Left lung (tissue), 10 donors: ENCODE results near the gene EPHA2. TPM values are rescaled to one million over a fixed set of nuclear protein-coding genes. Genes with fewer than 3 reads are reported as not detected.

ENCODE experiments used
- ATAC-seq: fragments of 200-7000 bp; cut with Tn5 transposase; one replicate; pipeline ENCODE4 v1.9.1; 2020; ENCODE audit warnings: moderate library complexity
- DNase-seq, 4 donors: peaks; one replicate each; pipeline ENCODE4 v3.0.0-alpha.2; 2013 to 2020
- H3K27ac ChIP-seq, 2 donors: fragments of 200-600 bp; sonication (generic) in 1 of 2; one replicate each; pipeline versions ENCODE4 v1.5.0 to v1.8.0; 2020 to 2021
- H3K27me3 ChIP-seq, 2 donors: fragments of 200-600 bp; sonication (generic) in 1 of 2; one replicate each; pipeline versions ENCODE4 v1.5.0 to v1.8.0; 2020 to 2021
- H3K36me3 ChIP-seq, 2 donors: fragments of 200-600 bp; sonication (generic) in 1 of 2; one replicate each; pipeline versions ENCODE4 v1.5.0 to v1.8.0; 2020 to 2021
- H3K4me1 ChIP-seq, 2 donors: fragments of 200-600 bp; one replicate each; pipeline ENCODE4 v1.8.0; 2021
- H3K4me3 ChIP-seq, 2 donors: fragments of 200-600 bp; sonication (generic) in 1 of 2; one replicate each; pipeline versions ENCODE4 v1.5.0 to v1.8.0; 2020 to 2021; ENCODE audit warnings: mild to moderate bottlenecking in 1 of 2
- H3K9me3 ChIP-seq, 2 donors: fragments of 200-600 bp; sonication (generic) in 1 of 2; one replicate each; pipeline versions ENCODE4 v1.5.0 to v1.8.0; 2020 to 2021
- intact Hi-C, 2 donors: fragments of 100-400 bp; cut with DNase I; formaldehyde crosslinking; loops; one replicate each; pipeline versions ENCODE4 v1.11.2 to v1.14.2; 2022
- polyA plus RNA-seq, 6 donors: library from polyadenylated mRNA; unstranded; fragments of 120-200 nt; gene quantifications; one replicate each; pipeline ENCODE4 v1.2.1, GENCODE V29; 2013; ENCODE audit not compliant: insufficient read length in 6 of 6
- total RNA-seq, 2 donors: library from RNA; stranded (reverse); fragmentation: NEBNext Ultra II Directional; extraction: Animal tissue kit (Norgen Biotek cat#: 25700); gene quantifications; one replicate each; pipeline ENCODE4 v1.2.1, GENCODE V29; 2021
- TF ChIP-seq, protein P1 (sequence below), 2 donors: fragments of 200-600 bp; sonication (generic) in 1 of 2; IDR thresholded peaks; one replicate each; pipeline versions ENCODE4 v1.5.0 to v1.8.0; 2021; ENCODE audit warnings: antibody characterized with exemption in 2 of 2
- donor health status: DM: no; HTN: yes; CAD: no.
- donor health status: DM: no; HTN: no; CAD: no.

EPHA2 gene
- total and polyA plus RNA-seq, 8 donors: 12.6 to 62.6 (median 33.9) TPM

DNA sequence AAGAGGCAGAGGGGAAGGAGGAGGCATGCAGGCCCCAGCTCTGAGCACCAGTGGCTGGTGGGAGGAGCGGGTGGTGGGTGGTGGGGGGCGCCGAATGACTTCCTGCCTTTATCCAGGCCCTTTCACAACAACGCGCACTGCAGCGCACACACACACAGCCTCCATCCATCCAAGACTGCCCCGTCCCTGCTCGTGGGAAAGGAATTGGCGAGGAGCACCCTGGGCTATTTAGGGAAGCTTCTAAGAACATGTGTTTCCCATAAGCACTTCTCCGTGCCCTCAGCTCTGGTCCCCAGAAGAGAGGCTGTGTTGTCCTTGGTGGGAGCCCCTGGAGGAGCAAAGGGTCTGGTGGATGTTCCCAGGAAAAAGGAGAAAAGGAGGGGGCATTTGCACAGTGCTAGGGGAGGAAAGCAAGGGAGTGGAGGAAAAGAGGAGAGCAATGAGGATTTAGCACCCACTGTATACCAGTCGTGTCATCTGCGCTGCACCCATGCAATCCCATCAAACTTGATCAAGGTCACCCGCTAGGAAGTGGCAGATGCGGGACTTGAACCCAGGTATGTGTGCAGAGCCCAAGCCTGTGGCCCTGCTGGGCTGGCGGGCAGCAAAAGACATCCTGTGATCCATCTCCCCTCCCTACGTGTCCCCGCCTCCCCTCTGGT, 28.1 kb downstream of the EPHA2 start:
- no peaks in the 10 kb centered on the region for H3K9me3 ChIP-seq
- no peaks in the 10 kb centered on the region for H3K27me3 ChIP-seq
- peaks cover 9 to 12% of the 10 kb centered on the region in 2 donors for H3K4me1 ChIP-seq
- DNase-seq: peak in 1 of 4 donors; percentile 42
- H3K36me3 ChIP-seq: peaks cover 0 to 71% of the 10 kb centered on the region in 2 donors
- no peak for ATAC-seq
- TF ChIP-seq, protein P1, sequence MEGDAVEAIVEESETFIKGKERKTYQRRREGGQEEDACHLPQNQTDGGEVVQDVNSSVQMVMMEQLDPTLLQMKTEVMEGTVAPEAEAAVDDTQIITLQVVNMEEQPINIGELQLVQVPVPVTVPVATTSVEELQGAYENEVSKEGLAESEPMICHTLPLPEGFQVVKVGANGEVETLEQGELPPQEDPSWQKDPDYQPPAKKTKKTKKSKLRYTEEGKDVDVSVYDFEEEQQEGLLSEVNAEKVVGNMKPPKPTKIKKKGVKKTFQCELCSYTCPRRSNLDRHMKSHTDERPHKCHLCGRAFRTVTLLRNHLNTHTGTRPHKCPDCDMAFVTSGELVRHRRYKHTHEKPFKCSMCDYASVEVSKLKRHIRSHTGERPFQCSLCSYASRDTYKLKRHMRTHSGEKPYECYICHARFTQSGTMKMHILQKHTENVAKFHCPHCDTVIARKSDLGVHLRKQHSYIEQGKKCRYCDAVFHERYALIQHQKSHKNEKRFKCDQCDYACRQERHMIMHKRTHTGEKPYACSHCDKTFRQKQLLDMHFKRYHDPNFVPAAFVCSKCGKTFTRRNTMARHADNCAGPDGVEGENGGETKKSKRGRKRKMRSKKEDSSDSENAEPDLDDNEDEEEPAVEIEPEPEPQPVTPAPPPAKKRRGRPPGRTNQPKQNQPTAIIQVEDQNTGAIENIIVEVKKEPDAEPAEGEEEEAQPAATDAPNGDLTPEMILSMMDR (IDR thresholded peaks at IDR 0.05): no peak
- H3K4me3 ChIP-seq: no peak overlapping the region
- intact Hi-C loops: no loop called here
- H3K27ac ChIP-seq: no peak overlapping the region

GRCh38 chr1:16126743-16127515, 28.9 kb downstream of the EPHA2 start:
- H3K9me3 ChIP-seq: no peaks in the 10 kb centered on the region
- DNase-seq (peak in 1 of 4 donors; percentile 25), ATAC-seq (no peak)
- no peak overlapping the region for H3K27ac ChIP-seq
- intact Hi-C loops: no loop called here
- no peak overlapping the region for H3K4me3 ChIP-seq
- H3K4me1 ChIP-seq: peaks cover 18 to 21% of the 10 kb centered on the region in 2 donors
- peaks cover 0 to 67% of the 10 kb centered on the region in 2 donors for H3K36me3 ChIP-seq
- no peaks in the 10 kb centered on the region for H3K27me3 ChIP-seq
- TF ChIP-seq, protein P1 (IDR thresholded peaks at IDR 0.05): no peak

GRCh38 chr1:16126160-16126559, 29.7 kb downstream of the EPHA2 start:
- intact Hi-C loops: no loop called here
- H3K27ac ChIP-seq: no peak overlapping the region
- no peak for ATAC-seq
- H3K36me3 ChIP-seq: peaks cover 0 to 61% of the 10 kb centered on the region in 2 donors
- H3K4me1 ChIP-seq: peaks cover 24 to 25% of the 10 kb centered on the region in 2 donors
- DNase-seq: peak in 1 of 4 donors; percentile 49
- H3K4me3 ChIP-seq: no peak overlapping the region
- no peaks in the 10 kb centered on the region for H3K27me3 ChIP-seq
- H3K9me3 ChIP-seq: no peaks in the 10 kb centered on the region
- TF ChIP-seq, protein P1 (IDR thresholded peaks at IDR 0.05): no peak

GRCh38 chr1:16125483-16125882, 30.4 kb downstream of the EPHA2 start:
- Histone ChIP-seq H3K4me3 (no peak overlapping the region), H3K27ac (no peak overlapping the region), H3K27me3 (no peaks in the 10 kb centered on the region), H3K36me3 (peaks cover 0 to 54% of the 10 kb centered on the region in 2 donors), H3K4me1 (peaks cover 24 to 26% of the 10 kb centered on the region in 2 donors), H3K9me3 (no peaks in the 10 kb centered on the region)
- DNase-seq (peak in 1 of 4 donors; percentile 7), ATAC-seq (no peak)
- intact Hi-C loops: no loop called here
- TF ChIP-seq, protein P1 (IDR thresholded peaks at IDR 0.05): no peak

- ATAC-seq: no peak
- Histone ChIP-seq H3K36me3 (peaks cover 0 to 50% of the 10 kb centered on the region in 2 donors), H3K27ac (no peak overlapping the region)
These were observed 30.8 kb downstream of the EPHA2 start for GRCh38 chr1:16125088-16125470.

More at GRCh38 chr1:16125088-16125470, 30.8 kb downstream of the EPHA2 start:
- H3K27me3 ChIP-seq: no peaks in the 10 kb centered on the region
- intact Hi-C loops: no loop called here
- TF ChIP-seq, protein P1 (IDR thresholded peaks at IDR 0.05): no peak
- no peaks in the 10 kb centered on the region for H3K9me3 ChIP-seq
- no peak overlapping the region for H3K4me3 ChIP-seq
- peaks cover 24 to 26% of the 10 kb centered on the region in 2 donors for H3K4me1 ChIP-seq
- peak in 1 of 4 donors; percentile 39 for DNase-seq
